HTERT RPE-1 (cell line): Measurements from ENCODE around the gene ME1.
"Not testable (repeated sequence)": the region's sequence is repeated elsewhere in the genome, so short reads cannot be mapped to it uniquely, and the experiment has no call there.

ENCODE experiments used
- in situ Hi-C: fragments of 300-500 bp; cut with MboI; formaldehyde crosslinking; loops from 4 replicates; pipeline ENCODE4 v1.14.3; 2020; ENCODE audit warnings: low sequenced_read_pairs

ME1 gene

GRCh38 chr6:83359638-83360037 is 71.2 kb downstream of the ME1 start:
- in situ Hi-C loops: no loop called here

GRCh38 chr6:83354747-83355146 is 76.1 kb downstream of the ME1 start:
- in situ Hi-C loops: no loop called here

GRCh38 chr6:83352424-83353061 is 78.3 kb downstream of the ME1 start:
- in situ Hi-C loops: no loop called here

GRCh38 chr6:83343121-83343520 is 87.7 kb downstream of the ME1 start:
- in situ Hi-C loops: no loop called here

- in situ Hi-C loops: no loop called here
These were observed 89.1 kb downstream of the ME1 start for GRCh38 chr6:83341765-83342164.

GRCh38 chr6:83333916-83334315 is 96.9 kb downstream of the ME1 start:
- in situ Hi-C loops: not testable (repeated sequence)

GRCh38 chr6:83333500-83333899 is 97.4 kb downstream of the ME1 start:
- in situ Hi-C loops: no loop called here

GRCh38 chr6:83314693-83315092 is 116.2 kb downstream of the ME1 start:
- in situ Hi-C loops: no loop called here

- in situ Hi-C loops: no loop called here
These were observed 117.0 kb downstream of the ME1 start for GRCh38 chr6:83313882-83314281.

GRCh38 chr6:83311231-83311630 is 119.6 kb downstream of the ME1 start:
- in situ Hi-C loops: no loop called here

- in situ Hi-C loops: no loop called here
These were observed 120.8 kb downstream of the ME1 start for GRCh38 chr6:83310046-83310445.

- in situ Hi-C loops: no loop called here
These were observed 121.5 kb downstream of the ME1 start for GRCh38 chr6:83309344-83309743.

GRCh38 chr6:83308833-83309232 is 122.0 kb downstream of the ME1 start:
- in situ Hi-C loops: no loop called here

- in situ Hi-C loops: no loop called here
These were observed 123.0 kb downstream of the ME1 start for GRCh38 chr6:83307849-83308248.

GRCh38 chr6:83303426-83303825 is 127.4 kb downstream of the ME1 start:
- in situ Hi-C loops: no loop called here

- in situ Hi-C loops: no loop called here
These were observed 136.2 kb downstream of the ME1 start for GRCh38 chr6:83294676-83295075.

- in situ Hi-C loops: no loop called here
These were observed 137.7 kb downstream of the ME1 start for GRCh38 chr6:83292900-83293843.

GRCh38 chr6:83287298-83287697 is 143.6 kb downstream of the ME1 start:
- in situ Hi-C loops: not testable (repeated sequence)

- in situ Hi-C loops: no loop called here
These were observed 144.9 kb downstream of the ME1 start for GRCh38 chr6:83285917-83286316.

GRCh38 chr6:83273596-83273995 is 157.3 kb downstream of the ME1 start:
- in situ Hi-C loops: no loop called here

- in situ Hi-C loops: no loop called here
These were observed 159.7 kb downstream of the ME1 start for GRCh38 chr6:83270971-83271719.

GRCh38 chr6:83265384-83265783 is 165.5 kb downstream of the ME1 start:
- in situ Hi-C loops: no loop called here
